ENCODE measurements around the gene MDM1.

MDM1 gene

GRCh38 chr12:68326716-68327115, 5.4 kb downstream of the MDM1 start:
- DNase-seq (ENCODE audit: low read depth in 3 of 3, low spot score in 1 of 3) = no peak

- DNase-seq (ENCODE audit: low read depth in 3 of 3, low spot score in 1 of 3) = no peak
Measured at GRCh38 chr12:68325966-68326365, 6.2 kb downstream of the MDM1 start.

DNA sequence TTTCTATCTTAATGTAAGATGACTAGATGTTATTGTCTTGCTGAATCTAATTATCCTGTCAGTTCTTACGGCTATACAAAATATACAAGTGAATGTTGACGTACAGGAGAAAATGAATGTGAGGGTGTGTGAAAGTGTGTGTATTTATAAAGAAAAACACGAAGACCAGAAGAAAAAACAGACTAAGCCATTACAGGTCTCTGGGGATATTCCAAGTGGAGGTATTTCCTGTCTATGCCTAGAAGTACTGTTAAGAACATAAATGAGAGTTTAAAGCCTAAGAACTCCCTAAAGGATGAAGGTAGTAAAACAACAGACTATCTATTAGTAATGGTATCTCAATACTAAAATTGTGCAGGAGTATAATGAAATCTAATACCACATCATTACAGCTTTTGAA, 7.6 kb downstream of the MDM1 start:
- DNase-seq (ENCODE audit: low read depth in 3 of 3, low spot score in 1 of 3) = no peak

DNA sequence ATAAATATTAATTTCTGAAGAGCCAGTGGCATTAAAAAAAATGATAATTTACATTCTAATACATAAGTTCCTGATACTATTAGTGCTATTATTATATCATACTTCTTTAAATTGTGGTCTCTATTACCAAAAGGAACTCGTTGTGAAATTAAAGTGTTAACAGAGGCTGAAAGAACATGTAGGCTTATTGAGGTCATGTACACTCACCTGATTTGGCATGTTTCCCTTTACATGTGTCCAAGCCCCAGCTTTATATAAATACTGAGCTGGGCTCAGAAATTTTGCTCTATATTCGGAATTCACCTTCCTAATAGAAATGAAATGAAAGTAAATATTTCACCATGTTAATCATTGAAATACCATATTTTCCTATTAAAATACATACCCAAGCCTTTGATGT, 11.0 kb downstream of the MDM1 start:
- DNase-seq (ENCODE audit: low read depth in 3 of 3, low spot score in 1 of 3) = no peak

GRCh38 chr12:68319988-68320623, 12.1 kb downstream of the MDM1 start:
- no peak for DNase-seq (ENCODE audit: low read depth in 3 of 3, low spot score in 1 of 3)

DNA sequence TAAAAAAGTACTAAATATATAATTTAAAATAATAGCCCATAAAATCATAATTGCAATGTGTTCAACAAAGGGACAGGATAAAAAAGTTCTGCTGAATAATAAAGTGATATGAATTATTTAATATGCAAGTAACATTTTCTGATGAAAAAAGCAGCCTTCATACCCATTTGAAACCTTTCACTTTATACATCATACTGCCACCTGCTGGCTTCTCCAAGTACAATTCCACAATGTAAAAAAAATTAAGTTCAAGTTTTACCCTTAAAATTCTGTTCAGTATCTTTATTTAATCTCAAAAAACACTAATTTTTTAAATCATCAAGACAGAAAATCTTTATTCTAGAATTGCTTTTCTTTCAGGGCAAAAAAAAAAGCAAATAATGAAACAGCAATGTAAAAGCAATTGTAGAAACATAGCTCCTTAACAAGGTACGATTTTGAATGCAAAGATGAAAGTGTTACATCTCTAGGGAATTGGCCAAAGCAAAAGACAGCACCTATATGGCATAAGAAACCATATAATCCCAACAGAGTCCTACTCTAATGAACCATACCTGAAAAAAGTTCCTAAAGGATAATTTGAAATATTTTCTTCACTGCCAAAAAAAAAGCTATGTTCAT, 15.0 kb downstream of the MDM1 start:
- no peak for DNase-seq (ENCODE audit: low read depth in 3 of 3, low spot score in 1 of 3)

- DNase-seq (ENCODE audit: low read depth in 3 of 3, low spot score in 1 of 3) = no peak
Measured at GRCh38 chr12:68310370-68310769, 21.8 kb downstream of the MDM1 start.

- DNase-seq (ENCODE audit: low read depth in 3 of 3, low spot score in 1 of 3) = no peak
Measured at GRCh38 chr12:68306564-68306963, 25.6 kb downstream of the MDM1 start.

DNA sequence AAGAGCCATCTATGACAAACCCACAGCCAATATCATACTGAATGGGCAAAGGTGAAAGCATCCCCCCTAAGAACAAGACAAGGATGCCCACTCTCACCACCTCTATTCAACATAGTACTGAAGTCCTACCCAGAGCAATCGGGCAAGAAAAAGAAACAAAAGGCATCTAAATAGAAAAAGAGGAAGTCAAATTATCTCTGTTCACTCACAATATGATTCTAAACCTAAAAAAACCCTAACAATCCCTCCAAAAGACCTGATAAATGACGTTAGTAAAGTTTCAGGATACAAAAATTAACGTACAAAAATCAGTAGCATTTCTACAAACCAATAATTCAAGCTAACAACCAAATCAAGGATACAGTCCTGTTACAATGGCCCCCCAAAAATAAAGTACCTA, 26.9 kb downstream of the MDM1 start:
- no peak for DNase-seq (ENCODE audit: low read depth in 3 of 3, low spot score in 1 of 3)

DNA sequence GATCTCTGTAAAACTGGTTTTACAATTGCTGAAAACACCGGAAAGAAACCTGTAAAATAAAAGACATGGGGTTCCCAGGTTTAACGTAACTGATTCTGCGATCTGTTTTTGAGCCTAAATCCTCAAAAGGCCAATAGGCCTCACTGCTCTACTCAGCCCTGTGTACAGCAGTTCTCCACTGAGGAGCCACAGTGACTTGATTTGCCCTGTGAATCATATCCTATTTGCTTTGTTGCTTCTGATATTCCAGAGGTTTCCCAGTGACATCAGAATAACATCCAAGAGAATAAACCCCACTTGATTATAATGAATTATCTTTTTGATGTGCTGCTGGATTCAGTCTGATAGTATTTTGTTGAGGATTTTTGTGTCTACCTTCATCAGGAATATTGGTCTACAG, 27.5 kb downstream of the MDM1 start:
- DNase-seq (ENCODE audit: low read depth in 3 of 3, low spot score in 1 of 3) = no peak

DNA sequence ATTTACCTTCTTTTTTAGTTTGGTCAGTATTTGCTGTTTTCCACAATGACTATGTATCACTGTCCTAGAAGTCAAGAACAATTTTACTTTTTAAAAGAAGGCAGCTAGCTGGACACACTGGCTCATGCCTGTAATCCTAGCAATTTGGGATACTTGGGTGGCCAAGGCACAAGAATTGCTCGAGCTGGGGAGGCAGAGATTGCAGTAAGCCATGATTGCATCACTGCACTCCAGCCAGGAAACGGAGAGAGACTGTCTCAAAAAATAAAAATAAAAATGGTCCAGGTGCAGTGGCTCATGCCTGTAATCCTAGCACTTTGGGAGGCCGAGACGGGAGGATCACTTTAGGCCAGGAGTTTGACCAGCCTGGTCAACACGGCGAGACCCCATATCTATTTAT, 28.3 kb downstream of the MDM1 start:
- no peak for DNase-seq (ENCODE audit: low read depth in 3 of 3, low spot score in 1 of 3)

DNA sequence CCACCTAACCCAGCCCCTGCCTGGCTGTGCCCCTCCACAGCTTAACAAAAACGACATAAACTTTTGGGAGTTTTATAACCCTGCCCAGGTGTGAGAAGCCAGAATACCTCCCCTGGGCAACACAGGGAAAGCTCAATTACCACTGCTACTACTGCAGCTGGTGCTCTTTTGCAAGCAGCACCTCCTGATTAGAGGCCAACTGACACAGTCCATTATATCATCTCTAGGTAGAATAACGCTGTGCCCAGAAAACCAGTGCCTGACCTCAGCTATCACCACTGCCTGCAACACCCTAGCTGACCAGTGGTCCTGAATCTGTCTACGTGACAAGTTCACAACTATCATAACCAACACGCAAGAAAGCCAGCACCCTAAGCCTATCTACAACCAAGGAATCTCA, 34.2 kb downstream of the MDM1 start:
- no peak for DNase-seq (ENCODE audit: low read depth in 3 of 3, low spot score in 1 of 3)

DNA sequence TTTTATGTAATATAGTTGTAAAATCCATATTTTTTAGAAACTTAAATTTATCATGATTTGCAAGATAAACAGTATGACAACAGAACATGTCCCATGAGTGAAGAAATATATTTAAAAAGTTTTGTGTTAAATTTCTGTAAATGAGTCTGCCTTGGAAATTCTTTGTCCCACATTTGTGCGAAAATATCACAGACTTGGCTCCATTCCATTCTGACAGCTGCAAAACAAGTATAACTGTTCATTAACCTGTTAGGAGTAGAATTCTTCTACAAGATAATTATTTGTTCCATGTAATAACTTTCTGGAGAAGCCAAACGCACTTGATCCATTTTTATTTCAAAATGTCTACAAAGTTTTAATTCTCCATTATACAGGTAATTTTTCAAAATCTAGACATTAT, 37.9 kb downstream of the MDM1 start:
- DNase-seq (ENCODE audit: low read depth in 3 of 3, low spot score in 1 of 3) = no peak

- DNase-seq (ENCODE audit: low read depth in 3 of 3, low spot score in 1 of 3) = no peak
Measured at GRCh38 chr12:68293347-68293746, 38.8 kb downstream of the MDM1 start.

GRCh38 chr12:68292151-68292943, 39.8 kb downstream of the MDM1 start:
- DNase-seq (ENCODE audit: low read depth in 3 of 3, low spot score in 1 of 3) = no peak

GRCh38 chr12:68291396-68292036, 40.6 kb downstream of the MDM1 start:
- no peak for DNase-seq (ENCODE audit: low read depth in 3 of 3, low spot score in 1 of 3)

DNA sequence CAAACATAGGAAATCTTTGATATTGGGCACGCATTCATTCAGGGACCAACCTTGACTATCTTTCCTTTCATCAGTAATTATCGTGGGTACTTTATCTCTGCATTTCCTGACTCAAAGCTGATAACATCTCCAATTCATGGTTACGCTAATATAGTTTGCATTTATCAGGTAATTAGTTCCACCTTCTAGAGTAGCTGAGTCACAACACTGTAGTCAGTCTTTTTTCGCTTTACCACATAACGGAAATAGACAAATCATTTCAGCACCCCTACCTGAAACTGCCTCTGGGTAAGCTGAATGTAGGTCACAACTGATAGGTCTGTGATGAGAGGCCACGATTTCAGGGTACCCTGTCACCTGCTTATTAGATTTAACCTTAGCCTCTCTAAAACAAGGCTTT, 42.0 kb downstream of the MDM1 start:
- DNase-seq (ENCODE audit: low read depth in 3 of 3, low spot score in 1 of 3) = peak in 1 of 3 donors; percentile 10

GRCh38 chr12:68287106-68287505, 45.1 kb downstream of the MDM1 start:
- no peak for DNase-seq (ENCODE audit: low read depth in 3 of 3, low spot score in 1 of 3)

DNA sequence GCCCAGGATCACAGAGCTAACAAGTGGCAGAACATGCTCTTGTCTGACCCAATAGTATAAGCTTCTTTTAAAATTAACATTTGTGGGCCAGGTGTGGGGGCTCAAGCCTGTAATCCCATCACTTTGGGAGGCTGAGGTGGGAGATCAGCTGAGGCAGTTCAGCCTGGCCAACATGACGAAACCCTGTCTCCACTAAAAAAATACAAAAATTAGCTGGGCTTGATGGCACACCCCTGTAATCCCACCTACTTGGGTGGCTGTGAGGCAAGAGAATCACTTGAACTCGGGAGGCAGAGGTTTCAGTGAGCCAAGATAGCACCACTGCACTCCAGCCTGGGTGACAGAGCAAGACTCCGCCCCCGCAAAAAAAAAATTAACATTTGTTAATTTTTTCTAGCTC, 45.8 kb downstream of the MDM1 start:
- DNase-seq (ENCODE audit: low read depth in 3 of 3, low spot score in 1 of 3) = no peak

DNA sequence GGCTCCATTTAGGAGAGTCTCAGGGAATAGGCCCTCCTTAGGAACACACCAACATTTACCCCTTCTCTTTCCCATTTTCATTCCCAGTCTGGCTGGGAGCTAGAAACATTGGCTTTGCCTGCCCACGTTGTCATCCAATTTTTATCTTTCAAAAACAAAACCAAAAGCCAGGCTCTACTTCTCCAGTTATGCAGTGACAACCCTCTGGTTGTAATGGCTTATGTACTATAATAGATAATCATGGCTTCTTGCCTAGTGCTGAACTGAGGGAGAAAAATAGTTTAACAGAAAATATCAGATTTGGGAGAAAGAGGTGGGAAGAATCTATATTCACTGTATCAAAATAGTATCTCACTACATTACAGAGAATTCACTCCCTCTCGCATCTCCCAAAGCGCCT, 46.6 kb downstream of the MDM1 start:
- no peak for DNase-seq (ENCODE audit: low read depth in 3 of 3, low spot score in 1 of 3)

DNA sequence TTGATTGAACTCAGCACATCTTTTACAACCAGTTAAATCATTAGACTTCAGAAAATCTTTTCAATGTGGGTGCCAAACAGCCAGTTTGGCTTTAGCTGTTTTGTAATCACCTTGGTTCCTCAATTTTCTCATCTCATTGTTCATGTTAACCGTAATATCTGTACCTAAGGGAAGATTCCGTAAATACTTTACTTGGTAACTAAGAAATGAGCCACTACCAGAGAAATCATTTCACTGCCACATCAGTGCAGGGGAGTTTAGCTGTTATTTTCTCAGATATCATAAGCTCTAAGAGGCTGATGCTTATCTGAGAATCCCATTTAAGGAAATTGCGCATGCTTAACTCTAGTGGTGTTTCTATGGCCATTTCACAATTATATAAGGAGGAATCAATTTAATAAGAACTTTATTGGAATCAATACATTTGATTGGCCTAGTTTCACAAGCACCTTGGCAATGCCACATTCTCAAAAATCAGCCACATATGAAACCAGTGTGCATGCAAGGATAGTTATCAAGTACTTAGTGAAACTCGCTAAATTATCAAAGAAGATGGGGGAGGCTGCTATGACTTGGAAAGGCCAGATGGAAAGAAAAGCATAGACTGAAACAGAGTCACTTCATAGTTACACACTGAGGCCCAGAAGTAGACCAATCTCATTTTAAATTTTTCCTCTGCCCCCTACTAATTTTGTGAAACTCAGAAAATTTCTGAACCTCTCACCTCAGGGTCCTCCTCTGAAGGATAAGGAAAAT, 50.7 kb downstream of the MDM1 start:
- DNase-seq (ENCODE audit: low read depth in 3 of 3, low spot score in 1 of 3) = no peak
